Astrocyte of the hippocampus (primary cell): ENCODE results near the gene GGACT.
"Not testable (repeated sequence)": the region's sequence is repeated elsewhere in the genome, so short reads cannot be mapped to it uniquely, and the experiment has no call there.

ENCODE experiments used
- DNase-seq: peaks from one replicate; pipeline ENCODE4 v3.0.0; 2011; ENCODE audit warnings: low read depth, low spot score

GGACT gene

GRCh38 chr13:100530671-100531213, 57.8 kb downstream of the GGACT start:
- DNase-seq, result no peak

DNA sequence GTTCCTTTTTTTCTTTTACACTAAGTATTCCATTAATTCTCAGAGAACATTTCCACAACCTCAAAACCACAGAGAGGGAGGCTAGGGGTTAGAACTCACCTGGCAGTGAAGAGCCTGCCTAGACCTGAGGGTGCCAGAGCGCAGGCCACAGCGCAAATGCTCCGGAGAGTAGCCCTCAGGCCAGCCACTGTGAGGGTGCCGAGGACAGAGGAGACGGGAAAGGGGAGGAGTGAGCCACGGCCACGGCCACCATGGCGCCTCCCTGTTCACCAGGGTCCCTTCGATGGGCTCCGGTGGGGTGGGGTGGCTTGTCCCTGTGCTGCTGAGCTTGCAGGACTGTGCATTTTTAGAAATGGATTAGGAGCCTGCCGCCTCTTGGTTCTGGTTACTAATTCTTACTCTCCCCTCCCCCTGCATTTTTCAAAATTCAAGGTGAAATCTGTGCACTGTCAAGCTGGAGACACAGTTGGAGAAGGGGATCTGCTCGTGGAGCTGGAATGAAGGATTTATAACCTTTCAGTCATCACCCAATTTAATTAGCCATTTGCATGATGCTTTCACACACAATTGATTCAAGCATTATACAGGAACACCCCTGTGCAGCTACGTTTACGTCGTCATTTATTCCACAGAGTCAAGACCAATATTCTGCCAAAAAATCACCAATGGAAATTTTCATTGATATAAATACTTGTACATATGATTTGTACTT, 58.8 kb downstream of the GGACT start:
- DNase-seq, result no peak

- DNase-seq, result no peak
These were observed 59.8 kb downstream of the GGACT start for GRCh38 chr13:100528820-100529219.

GRCh38 chr13:100528353-100528752, 60.2 kb downstream of the GGACT start:
- no peak for DNase-seq

GRCh38 chr13:100527644-100528043, 60.9 kb downstream of the GGACT start:
- no peak for DNase-seq

DNA sequence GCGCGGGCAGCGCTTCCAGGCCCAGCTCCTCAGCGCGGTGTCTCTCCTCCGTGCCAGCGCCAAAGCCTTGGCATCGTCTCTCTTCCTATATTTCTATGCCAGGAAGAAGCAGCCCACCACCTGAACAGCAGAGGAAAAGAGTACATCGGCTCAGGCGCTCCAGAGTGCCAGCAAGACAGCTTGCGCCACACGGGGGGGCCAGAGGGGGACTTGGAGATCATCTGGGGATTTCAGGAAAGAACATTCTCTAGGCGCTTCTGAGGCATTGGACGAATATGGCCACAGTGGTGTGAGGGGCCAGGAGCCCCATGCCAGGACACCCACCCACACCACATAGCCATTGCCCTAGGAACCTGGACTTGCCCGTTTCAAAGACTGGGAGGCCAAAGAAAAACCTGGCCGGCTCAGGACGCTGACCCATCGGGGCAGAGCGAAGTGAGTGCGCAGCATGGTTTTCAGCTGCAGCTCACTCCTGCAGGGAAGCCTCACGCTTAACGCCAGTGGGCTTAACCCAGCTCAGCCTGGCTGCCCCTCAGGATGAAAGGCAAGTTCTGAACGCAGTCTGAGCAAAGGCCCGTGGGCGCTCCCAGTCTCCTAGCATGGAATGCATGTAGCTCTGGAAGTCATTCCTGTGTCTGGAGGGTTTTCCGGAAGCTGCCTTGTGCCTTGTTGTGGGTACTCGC, 62.1 kb downstream of the GGACT start:
- DNase-seq, result no peak

- no peak for DNase-seq
These were observed 62.9 kb downstream of the GGACT start for GRCh38 chr13:100525453-100526317.

DNA sequence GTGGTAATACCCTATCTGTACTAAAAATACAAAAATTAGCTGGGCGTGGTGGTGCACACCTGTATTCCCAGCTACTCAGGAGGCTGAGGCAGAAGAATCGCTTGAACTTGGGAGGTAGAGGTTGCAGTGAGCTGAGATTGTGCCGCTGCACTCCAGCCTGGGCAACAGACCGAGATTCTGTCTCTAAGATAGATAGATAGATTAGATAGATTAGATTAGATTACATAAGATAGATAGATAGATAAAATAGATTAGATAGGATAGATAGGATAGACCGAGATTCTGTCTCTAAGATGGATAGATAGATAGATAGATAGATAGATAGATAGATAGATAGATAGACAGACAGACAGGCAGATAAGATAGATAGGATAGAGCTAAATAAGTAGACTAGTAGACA, 63.9 kb downstream of the GGACT start:
- not testable (repeated sequence) for DNase-seq

GRCh38 chr13:100523981-100524386, 64.6 kb downstream of the GGACT start:
- DNase-seq, result no peak

DNA sequence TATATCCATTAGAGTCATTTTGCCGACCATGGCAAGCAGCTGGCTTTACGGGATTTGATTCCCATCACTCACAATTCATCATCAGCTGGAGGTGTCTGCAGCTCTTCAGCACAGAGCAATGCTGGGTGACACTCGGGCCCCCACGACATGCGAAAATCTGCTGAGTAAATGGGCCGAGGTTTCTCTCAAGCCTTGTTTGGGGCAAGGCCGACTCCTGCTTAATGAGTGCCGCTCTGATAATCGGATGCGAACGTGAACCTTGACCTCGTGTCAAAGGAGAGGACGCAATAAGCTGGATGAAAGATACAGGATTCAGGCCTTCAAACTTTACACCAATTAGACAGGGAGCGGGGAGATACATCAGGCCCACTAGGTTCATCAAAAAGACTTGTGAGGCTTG, 65.2 kb downstream of the GGACT start:
- DNase-seq, result no peak

GRCh38 chr13:100522618-100523309, 65.8 kb downstream of the GGACT start:
- DNase-seq, result no peak

DNA sequence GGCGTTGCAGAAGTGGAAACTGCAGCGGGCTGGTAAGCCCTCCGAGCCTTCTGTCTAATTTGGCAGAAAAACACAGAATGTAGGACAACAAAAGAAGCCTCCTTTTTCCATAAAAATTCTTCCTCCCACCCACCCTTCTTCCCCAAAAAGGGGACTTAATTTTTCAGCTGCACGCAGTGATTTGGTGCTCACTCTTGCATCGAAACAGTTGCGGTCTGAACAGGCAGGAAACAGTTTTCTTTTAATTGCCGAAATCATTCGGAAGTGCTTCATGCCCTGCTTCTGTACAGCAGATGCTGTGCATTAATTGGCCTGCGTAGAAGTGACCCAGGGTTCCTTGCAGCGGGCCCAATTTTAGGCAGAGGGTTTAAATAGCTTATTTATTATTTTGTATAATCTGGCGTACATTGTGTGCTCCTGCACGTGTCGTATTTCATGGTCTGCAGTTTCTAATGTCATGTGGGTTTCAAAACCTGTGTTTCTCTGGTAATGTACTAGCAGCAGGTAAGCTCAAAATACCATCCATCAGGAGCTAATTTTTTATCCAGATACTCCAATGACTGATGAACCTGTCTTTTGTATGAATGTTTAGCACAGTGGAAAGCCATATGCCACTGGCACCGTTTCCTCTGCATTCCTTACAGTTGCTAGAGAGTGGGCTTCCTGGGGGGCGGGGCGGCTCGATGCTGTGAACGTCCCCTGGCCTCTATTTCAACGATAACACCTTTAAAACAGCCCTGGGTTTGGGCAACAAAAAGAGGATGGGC, 66.6 kb downstream of the GGACT start:
- DNase-seq, result no peak

GRCh38 chr13:100520936-100521850, 67.4 kb downstream of the GGACT start:
- peak; percentile 37 for DNase-seq

- no peak for DNase-seq
These were observed 69.0 kb downstream of the GGACT start for GRCh38 chr13:100519626-100520025.

DNA sequence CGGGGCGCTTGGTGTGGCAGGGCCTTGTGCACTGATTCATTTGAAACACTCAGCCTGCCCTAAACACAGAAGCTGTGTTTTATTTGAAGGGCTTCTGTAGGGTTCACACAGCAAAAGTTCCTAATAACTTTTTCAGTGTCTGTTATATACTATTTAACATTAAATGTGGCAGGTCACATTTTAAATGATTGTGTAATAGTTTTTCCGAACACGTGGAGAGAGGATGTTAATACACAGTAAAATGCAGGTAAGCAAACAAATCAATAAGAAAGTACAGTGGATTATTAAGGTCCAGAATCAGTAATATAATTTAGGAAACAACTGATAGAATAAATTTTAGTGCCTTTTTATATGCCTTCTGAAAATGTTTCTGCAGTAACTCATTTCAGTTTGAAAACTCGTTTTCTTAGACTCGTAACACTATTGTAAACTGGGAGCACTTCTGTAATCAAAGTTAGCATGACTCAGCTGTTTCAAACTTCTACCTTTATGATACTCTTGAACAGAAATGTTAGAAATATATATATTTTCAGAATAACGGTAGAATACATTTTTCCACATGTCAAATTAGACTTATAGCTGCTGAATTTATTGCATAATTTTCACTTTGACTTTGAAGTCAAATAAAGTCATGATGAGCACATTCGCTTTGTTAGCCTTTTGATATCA, 70.1 kb downstream of the GGACT start:
- no peak for DNase-seq

DNA sequence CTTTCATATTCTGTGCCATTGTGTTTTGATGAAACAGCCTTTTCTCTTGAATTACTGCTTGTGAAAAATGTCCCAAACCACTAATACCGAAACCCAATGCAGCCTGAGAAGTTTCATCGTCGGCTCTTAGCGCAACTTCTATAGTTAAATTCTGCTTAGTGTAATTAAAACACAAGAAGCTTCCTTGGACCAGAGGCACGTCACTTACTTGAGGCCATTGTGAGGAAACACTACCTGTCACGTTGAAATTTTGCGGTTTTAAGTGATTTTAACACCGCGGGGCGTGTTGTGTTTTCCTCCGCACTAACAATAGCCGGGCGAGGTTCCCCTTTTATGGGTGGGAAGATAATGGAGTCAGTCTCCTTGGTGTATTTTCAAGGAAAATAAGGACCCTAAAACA, 70.9 kb downstream of the GGACT start:
- no peak for DNase-seq

DNA sequence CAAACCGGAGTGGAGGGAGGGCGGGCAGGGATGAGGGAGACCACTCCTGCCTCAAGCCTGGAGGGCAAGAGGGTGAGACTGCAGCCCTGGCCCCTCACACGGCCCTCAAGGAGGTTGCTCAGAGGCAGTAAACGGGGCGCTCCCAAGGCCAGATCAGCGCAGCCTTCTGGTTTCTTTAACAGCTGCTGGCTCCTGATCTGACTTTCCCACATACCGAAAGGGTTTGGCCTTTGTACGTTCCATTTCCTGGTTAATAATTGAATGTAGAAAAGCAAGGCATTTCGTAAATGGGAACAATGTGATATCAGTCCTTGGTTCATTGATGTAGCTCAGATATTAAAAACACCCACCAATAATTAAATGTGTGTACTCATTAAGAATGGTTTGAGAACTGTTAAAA, 71.5 kb downstream of the GGACT start:
- no peak for DNase-seq

DNA sequence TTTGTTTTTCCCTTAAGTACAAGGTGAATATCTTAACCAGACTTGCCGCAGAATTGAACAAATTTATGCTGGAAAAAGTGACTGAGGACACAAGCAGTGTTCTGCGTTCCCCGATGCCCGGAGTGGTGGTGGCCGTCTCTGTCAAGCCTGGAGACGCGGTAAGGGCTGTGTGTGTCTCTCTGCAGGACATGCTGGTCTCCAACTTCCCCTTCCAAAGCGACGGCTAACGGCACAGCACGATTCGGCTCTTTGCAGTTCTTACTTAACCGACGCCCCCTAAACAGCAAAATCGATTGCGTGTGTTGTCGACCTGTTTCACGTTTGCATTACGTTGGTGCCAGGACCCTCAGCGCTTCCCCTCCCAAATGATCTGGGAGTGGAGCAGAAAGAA, 73.2 kb downstream of the GGACT start:
- DNase-seq, result no peak

DNA sequence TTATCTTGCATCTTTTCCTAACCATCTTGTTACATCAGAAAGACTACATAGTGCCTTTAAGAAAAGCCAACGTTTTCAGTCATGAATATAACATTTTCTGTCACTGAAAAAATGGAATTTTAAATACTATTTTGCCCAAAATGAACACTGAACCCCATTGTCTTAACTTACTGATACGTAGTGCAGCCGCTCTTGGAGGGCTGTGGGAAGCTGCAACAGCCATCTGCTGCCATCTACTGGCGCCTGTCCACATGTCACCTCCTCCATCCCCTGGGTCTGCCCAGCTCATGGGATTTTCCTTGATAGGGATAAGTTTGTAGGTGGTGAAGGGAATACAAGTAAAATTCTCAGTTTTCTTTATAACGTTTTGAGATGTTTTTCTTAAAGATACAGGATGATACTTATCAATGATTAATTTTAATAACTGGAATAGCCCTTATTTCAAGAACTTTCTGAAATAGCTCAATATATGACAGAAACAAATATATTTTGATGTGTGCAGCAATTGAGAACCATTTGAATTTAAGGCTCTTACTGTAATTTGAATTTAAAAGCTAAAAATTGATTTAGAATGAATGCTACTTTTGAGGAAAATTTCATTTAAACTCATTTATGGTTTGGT, 73.7 kb downstream of the GGACT start:
- DNase-seq, result peak; percentile 90
